NCI-H524 treated with DMSO at 0.1 percent for 48 hours (cell line): ENCODE results near the gene PELO.

Experiments
- DNase-seq: peaks from one replicate; lab custom pipeline; 2025; lab: John Stamatoyannopoulos, UW

Gene PELO

GRCh38 chr5:52831786-52832511 lies 44.2 kb downstream of the PELO start:
- DNase-seq, result no peak

- no peak for DNase-seq
These were observed 46.6 kb downstream of the PELO start for GRCh38 chr5:52834320-52834719.

GRCh38 chr5:52837068-52837467 lies 49.4 kb downstream of the PELO start:
- no peak for DNase-seq
